H9 (cell line): ENCODE results near the gene HAGH. TPM values are rescaled to one million over a fixed set of nuclear protein-coding genes. Genes with fewer than 3 reads are reported as not detected.

Source experiments
- DNase-seq: peaks from one replicate; pipeline ENCODE4 v3.0.0-alpha.2; 2017
- H2AFZ ChIP-seq: one replicate; pipeline ENCODE4 v1.6.1; 2013; ENCODE audit warnings: mild to moderate bottlenecking, low read length, control low read depth, moderate library complexity
- H2AK5ac ChIP-seq: 2 replicates; pipeline ENCODE4 v1.6.1; 2013; ENCODE audit warnings: low read length, control low read depth, mixed read lengths; ENCODE audit not compliant: insufficient read length
- H2BK120ac ChIP-seq: one replicate; pipeline ENCODE4 v1.6.1; 2013; ENCODE audit warnings: low read depth, mild to moderate bottlenecking, low read length, control low read depth, inconsistent platforms; ENCODE audit not compliant: poor library complexity, severe bottlenecking
- H2BK12ac ChIP-seq: 2 replicates; pipeline ENCODE4 v1.6.1; 2013; ENCODE audit warnings: low read length, control low read depth, mixed read lengths, low read depth; ENCODE audit not compliant: insufficient read length
- H2BK15ac ChIP-seq: 2 replicates; pipeline ENCODE4 v1.6.1; 2013; ENCODE audit warnings: low read depth, low read length, control low read depth
- H2BK20ac ChIP-seq: one replicate; pipeline ENCODE4 v1.6.1; 2013; ENCODE audit warnings: low read depth, mild to moderate bottlenecking, low read length, control low read depth, inconsistent platforms; ENCODE audit not compliant: poor library complexity, severe bottlenecking
- H2BK5ac ChIP-seq: 2 replicates; pipeline ENCODE4 v1.6.1; 2013; ENCODE audit warnings: low read length, control low read depth, mixed read lengths; ENCODE audit not compliant: insufficient read length
- H3K14ac ChIP-seq: 2 replicates; pipeline ENCODE4 v1.6.1; 2013; ENCODE audit warnings: low read length, control low read depth; ENCODE audit not compliant: insufficient read depth
- H3K18ac ChIP-seq: 2 replicates; pipeline ENCODE4 v1.6.1; 2013; ENCODE audit warnings: low read depth, mild to moderate bottlenecking, mixed read lengths, low read length, control low read depth; ENCODE audit not compliant: insufficient read length
- H3K23ac ChIP-seq: 2 replicates; pipeline ENCODE4 v1.6.1; 2013; ENCODE audit warnings: low read length, control low read depth, mixed read lengths, low read depth; ENCODE audit not compliant: insufficient read length
- H3K23me2 ChIP-seq: 2 replicates; pipeline ENCODE4 v1.6.1; 2013; ENCODE audit warnings: low read depth, mild to moderate bottlenecking, mixed read lengths, low read length, control low read depth; ENCODE audit not compliant: insufficient read length, poor library complexity, severe bottlenecking
- H3K27ac ChIP-seq: 2 replicates; pipeline ENCODE4 v1.5.1; 2013; ENCODE audit warnings: low read length, control low read depth, mixed read lengths, low read depth; ENCODE audit not compliant: insufficient read length
- H3K27me3 ChIP-seq: 2 replicates; pipeline ENCODE4 v1.6.1; 2013; ENCODE audit warnings: low read length, control low read depth, inconsistent platforms; ENCODE audit not compliant: insufficient read depth
- H3K4ac ChIP-seq: 2 replicates; pipeline ENCODE4 v1.6.1; 2013; ENCODE audit warnings: low read depth, mild to moderate bottlenecking, control low read depth, inconsistent platforms, low read length, moderate library complexity
- H3K4me1 ChIP-seq: 2 replicates; pipeline ENCODE4 v1.6.1; 2013; ENCODE audit warnings: low read length, control low read depth, inconsistent platforms; ENCODE audit not compliant: insufficient read depth
- H3K4me2 ChIP-seq: 2 replicates; pipeline ENCODE4 v1.6.1; 2013; ENCODE audit warnings: low read length, control low read depth, mixed read lengths; ENCODE audit not compliant: insufficient read length, insufficient read depth
- H3K56ac ChIP-seq: 2 replicates; pipeline ENCODE4 v1.6.1; 2013; ENCODE audit warnings: low read depth, mild to moderate bottlenecking, mixed read lengths, low read length, control low read depth; ENCODE audit not compliant: insufficient read length
- H3K79me1 ChIP-seq: 2 replicates; pipeline ENCODE4 v1.6.1; 2013; ENCODE audit warnings: low read depth, mild to moderate bottlenecking, moderate library complexity, low read length, control low read depth, inconsistent platforms; ENCODE audit not compliant: insufficient read depth, poor library complexity, severe bottlenecking
- H3K79me2 ChIP-seq: 2 replicates; pipeline ENCODE4 v1.6.1; 2013; ENCODE audit warnings: low read length, control low read depth, inconsistent platforms; ENCODE audit not compliant: insufficient read depth
- H3K9ac ChIP-seq: 2 replicates; pipeline ENCODE4 v1.6.1; 2013; ENCODE audit warnings: low read length, control low read depth, mixed read lengths; ENCODE audit not compliant: insufficient read length; ENCODE audit errors: extremely low read depth
- H3K9me3 ChIP-seq: one replicate; pipeline ENCODE4 v1.6.1; 2013; ENCODE audit warnings: low read depth, low read length, inconsistent platforms; ENCODE audit not compliant: control insufficient read depth
- H3T11ph ChIP-seq: one replicate; pipeline ENCODE4 v1.6.1; 2013; ENCODE audit warnings: mild to moderate bottlenecking, low read length, control low read depth, inconsistent platforms
- H4K20me1 ChIP-seq: one replicate; pipeline ENCODE4 v1.6.1; 2013; ENCODE audit not compliant: control insufficient read depth, insufficient read length, insufficient read depth
- H4K5ac ChIP-seq: 2 replicates; pipeline ENCODE4 v1.6.1; 2013; ENCODE audit warnings: low read depth, mild to moderate bottlenecking, mixed read lengths, low read length, control low read depth; ENCODE audit not compliant: insufficient read length
- H4K8ac ChIP-seq: replicated peaks from 2 replicates; pipeline ENCODE4 v1.6.1; 2013; ENCODE audit warnings: low read length, control low read depth, mixed read lengths, low read depth; ENCODE audit not compliant: insufficient read length
- H4K91ac ChIP-seq: 2 replicates; pipeline ENCODE4 v1.6.1; 2013; ENCODE audit warnings: low read depth, mild to moderate bottlenecking, moderate library complexity, mixed read lengths, low read length, control low read depth; ENCODE audit not compliant: insufficient read length
- H3K27ac Mint-ChIP-seq, 3 experiments: 2 replicates in 2 of 3; 3 replicates in 1 of 3; pipeline ENCODE4 v1.8.0; 2020 to 2021; ENCODE audit warnings: mixed read lengths in 3 of 3, mild to moderate bottlenecking in 1 of 3, moderate library complexity in 1 of 3
- H3K27me3 Mint-ChIP-seq: 2 replicates; pipeline ENCODE4 v1.8.0; 2021; ENCODE audit warnings: low read depth, mild to moderate bottlenecking, moderate library complexity, mixed read lengths
- H3K36me3 Mint-ChIP-seq, 3 experiments: 2 replicates in 2 of 3; 3 replicates in 1 of 3; pipeline ENCODE4 v1.8.0; 2020 to 2021; ENCODE audit warnings: low read depth in 3 of 3, mixed read lengths in 3 of 3; ENCODE audit not compliant: insufficient read depth in 1 of 3
- H3K4me1 Mint-ChIP-seq, 2 experiments: 2 replicates each; pipeline ENCODE4 v1.8.0; 2020; ENCODE audit warnings: mixed read lengths in 2 of 2
- H3K4me3 Mint-ChIP-seq, 2 experiments: 2 replicates in 1 of 2; 3 replicates in 1 of 2; pipeline ENCODE4 v1.8.0; 2020 to 2021; ENCODE audit warnings: mild to moderate bottlenecking in 2 of 2, mixed read lengths in 2 of 2, moderate library complexity in 1 of 2
- H3K9me3 Mint-ChIP-seq, 2 experiments: 2 replicates in 1 of 2; 3 replicates in 1 of 2; pipeline ENCODE4 v1.8.0; 2020; ENCODE audit warnings: mild to moderate bottlenecking in 2 of 2, mixed read lengths in 2 of 2, moderate library complexity in 1 of 2
- CTCF ChIP-seq: fragments of 200-600 bp; sonication (generic); conservative IDR thresholded peaks from 3 replicates; pipeline ENCODE4 v1.8.0; 2021; ENCODE audit warnings: antibody characterized with exemption, mild to moderate bottlenecking
- WGBS: extraction: QIAGEN DNeasy Blood & Tissue Kit; methylation state at CpG from one replicate; pipeline ENCODE4 v1.1.7; 2013; ENCODE audit warnings: missing lambda C conversion rate, low lambda C conversion rate, mixed read lengths; ENCODE audit not compliant: insufficient read length; ENCODE audit errors: extremely low coverage; 5-methylcytosine and 5-hydroxymethylcytosine counted together
- total RNA-seq: library from RNA; stranded (reverse); gene quantifications from 2 replicates; pipeline ENCODE4 v1.2.1, GENCODE V29; 2021

HAGH gene
- total RNA-seq, 1 experiment from 2014 or later: 30.0 TPM

- H3K27me3 ChIP-seq: no peaks in the 10 kb centered on the region
- H4K8ac ChIP-seq: no peak overlapping the region
- TF ChIP-seq CTCF: no peak
- Mint-ChIP-seq H3K4me3 (no peak overlapping the region), H3K27ac (no peak overlapping the region), H3K27me3 (no peaks in the 10 kb centered on the region), H3K9me3 (no peaks in the 10 kb centered on the region), H3K36me3 (peaks cover 5 to 17% (median 15%) of the 10 kb centered on the region in 3 experiments; a peak in 6 of 7 replicates), H3K4me1 (peaks cover 0 to 6% of the 10 kb centered on the region in 2 experiments; a peak in 1 of 4 replicates)
- no peak overlapping the region for H2BK20ac ChIP-seq
- H3K4ac ChIP-seq: no peak overlapping the region
- no peaks in the 10 kb centered on the region for H4K20me1 ChIP-seq
- WGBS: no CpG with 5 or more reads among the region's 44 CpGs
- no peak overlapping the region for H3K9ac ChIP-seq
- H3T11ph ChIP-seq: no peak overlapping the region
- H3K4me2 ChIP-seq: no peak overlapping the region
- peaks cover 5% of the 10 kb centered on the region for H3K79me1 ChIP-seq
- no peaks in the 10 kb centered on the region; the same call in 1 of the 2 replicates for H3K4me1 ChIP-seq
- H3K27ac ChIP-seq: no peak overlapping the region
- no peak for DNase-seq
- H3K9me3 ChIP-seq: no peaks in the 10 kb centered on the region
- H3K56ac ChIP-seq: no peak overlapping the region
- H2BK15ac ChIP-seq: no peak overlapping the region
- H4K5ac ChIP-seq: no peak overlapping the region
- peaks cover 8% of the 10 kb centered on the region; the same call in 1 of the 2 replicates for H3K79me2 ChIP-seq
- no peak overlapping the region for H2BK120ac ChIP-seq
- no peak overlapping the region for H2BK5ac ChIP-seq
- H3K18ac ChIP-seq: no peak overlapping the region
- H4K91ac ChIP-seq: no peak overlapping the region
- H3K23me2 ChIP-seq: no peaks in the 10 kb centered on the region
- no peak overlapping the region for H3K23ac ChIP-seq
- no peak overlapping the region for H2BK12ac ChIP-seq
- no peak overlapping the region for H2AFZ ChIP-seq
- H3K14ac ChIP-seq: no peak overlapping the region
- H2AK5ac ChIP-seq: no peak overlapping the region
Observed at GRCh38 chr16:1787322-1788094, 39.1 kb downstream of the HAGH start.
